Left ventricle myocardium inferior (tissue), 1 donor: ENCODE data around the gene SPATA32. TPM values are rescaled to one million over a fixed set of nuclear protein-coding genes. Genes with fewer than 3 reads are reported as not detected.

Experiments used
- DNase-seq: peaks from one replicate; pipeline ENCODE4 v3.0.0-alpha.2; 2020
- H3K27ac ChIP-seq: fragments of 200-600 bp; replicated peaks from 2 replicates; pipeline ENCODE4 v1.8.0; 2021
- H3K27me3 ChIP-seq: fragments of 200-600 bp; 2 replicates; pipeline ENCODE4 v1.8.0; 2021; ENCODE audit warnings: low read depth
- H3K36me3 ChIP-seq: fragments of 200-600 bp; 2 replicates; pipeline ENCODE4 v1.8.0; 2021
- H3K4me1 ChIP-seq: fragments of 200-600 bp; 2 replicates; pipeline ENCODE4 v1.8.0; 2021
- H3K4me3 ChIP-seq: fragments of 200-600 bp; 2 replicates; pipeline ENCODE4 v1.8.0; 2021; ENCODE audit warnings: mild to moderate bottlenecking, moderate library complexity
- H3K9me3 ChIP-seq: fragments of 200-600 bp; replicated peaks from 2 replicates; pipeline ENCODE4 v1.8.0; 2021
- intact Hi-C: fragments of 100-400 bp; cut with micrococcal nuclease; formaldehyde crosslinking; loops from one replicate; pipeline ENCODE4 v1.11.0; 2022
- total RNA-seq: library from RNA; stranded (reverse); fragmentation: NEBNext Ultra II Directional; extraction: Animal tissue kit (Norgen Biotek cat#: 25700); gene quantifications from one replicate; pipeline ENCODE4 v1.2.1, GENCODE V29; 2021
- TF ChIP-seq, protein P1 (sequence below): fragments of 200-600 bp; IDR thresholded peaks from 2 replicates; pipeline ENCODE4 v1.8.0; 2021; ENCODE audit warnings: antibody characterized with exemption, mild to moderate bottlenecking, borderline replicate concordance
- donor health status: DM: no; HTN: yes; CAD: no; lungs with severe emphysema.

SPATA32 gene
- total RNA-seq, 1 donor from 2014 or later: not detected

DNA sequence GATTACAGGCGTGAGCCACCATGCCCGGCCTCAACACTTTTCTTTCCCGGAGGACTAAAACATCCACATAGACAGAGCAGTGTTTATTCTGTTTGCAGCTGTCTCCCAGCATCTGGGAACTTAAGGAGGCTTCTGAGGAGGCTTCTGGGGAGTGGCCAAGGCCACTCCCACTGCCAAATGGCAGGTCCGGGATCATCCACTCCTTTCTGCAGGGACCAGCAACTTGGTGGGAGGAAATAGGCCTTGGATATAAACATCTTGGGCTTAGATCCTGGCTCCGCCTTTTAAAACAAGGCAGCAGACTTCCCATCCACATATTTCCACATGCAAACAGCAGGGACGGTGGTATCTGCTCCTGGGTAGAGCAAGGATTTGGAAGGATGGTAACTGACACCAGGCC lies 14.1 kb upstream of the SPATA32 start:
- DNase-seq: no peak
- Histone ChIP-seq H3K4me3 (no peak overlapping the region), H3K36me3 (peaks cover 52% of the 10 kb centered on the region), H3K27me3 (no peaks in the 10 kb centered on the region), H3K4me1 (peaks cover 57% of the 10 kb centered on the region), H3K27ac (peak overlapping the region; percentile 97), H3K9me3 (no peaks in the 10 kb centered on the region)
- intact Hi-C loops: loop anchor here (2.0 to 5.0 kb wide), 2 partner anchors 36 to 109 kb away; no protein-coding TSS in a partner anchor
- TF ChIP-seq, protein P1, sequence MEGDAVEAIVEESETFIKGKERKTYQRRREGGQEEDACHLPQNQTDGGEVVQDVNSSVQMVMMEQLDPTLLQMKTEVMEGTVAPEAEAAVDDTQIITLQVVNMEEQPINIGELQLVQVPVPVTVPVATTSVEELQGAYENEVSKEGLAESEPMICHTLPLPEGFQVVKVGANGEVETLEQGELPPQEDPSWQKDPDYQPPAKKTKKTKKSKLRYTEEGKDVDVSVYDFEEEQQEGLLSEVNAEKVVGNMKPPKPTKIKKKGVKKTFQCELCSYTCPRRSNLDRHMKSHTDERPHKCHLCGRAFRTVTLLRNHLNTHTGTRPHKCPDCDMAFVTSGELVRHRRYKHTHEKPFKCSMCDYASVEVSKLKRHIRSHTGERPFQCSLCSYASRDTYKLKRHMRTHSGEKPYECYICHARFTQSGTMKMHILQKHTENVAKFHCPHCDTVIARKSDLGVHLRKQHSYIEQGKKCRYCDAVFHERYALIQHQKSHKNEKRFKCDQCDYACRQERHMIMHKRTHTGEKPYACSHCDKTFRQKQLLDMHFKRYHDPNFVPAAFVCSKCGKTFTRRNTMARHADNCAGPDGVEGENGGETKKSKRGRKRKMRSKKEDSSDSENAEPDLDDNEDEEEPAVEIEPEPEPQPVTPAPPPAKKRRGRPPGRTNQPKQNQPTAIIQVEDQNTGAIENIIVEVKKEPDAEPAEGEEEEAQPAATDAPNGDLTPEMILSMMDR: no peak

DNA sequence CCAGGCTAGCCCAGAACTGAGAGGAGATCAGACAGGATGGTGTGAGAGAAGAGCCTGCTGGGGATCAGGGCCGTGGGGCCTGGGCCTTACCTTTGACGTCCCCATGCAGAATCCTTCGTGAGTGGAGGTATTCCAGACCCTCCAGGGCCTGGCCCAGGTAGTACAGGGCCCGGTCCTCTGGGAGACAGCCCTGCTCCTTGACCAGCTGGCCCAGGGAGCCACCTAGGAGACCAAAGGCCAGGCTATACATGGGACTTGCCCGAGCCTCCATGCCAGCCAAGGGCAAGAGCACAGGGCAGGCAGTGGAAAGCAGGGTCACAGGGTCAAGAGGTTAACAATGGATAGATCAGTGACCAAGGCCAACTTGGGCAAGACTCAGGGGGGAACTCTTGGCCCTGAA lies 12.1 kb upstream of the SPATA32 start:
- DNase-seq: no peak
- intact Hi-C loops: no loop called here
- Histone ChIP-seq H3K27me3 (no peaks in the 10 kb centered on the region), H3K36me3 (peaks cover 57% of the 10 kb centered on the region), H3K9me3 (no peaks in the 10 kb centered on the region), H3K27ac (peak overlapping the region; percentile 17), H3K4me3 (no peak overlapping the region), H3K4me1 (peaks cover 41% of the 10 kb centered on the region)
- TF ChIP-seq, protein P1: no peak

DNA sequence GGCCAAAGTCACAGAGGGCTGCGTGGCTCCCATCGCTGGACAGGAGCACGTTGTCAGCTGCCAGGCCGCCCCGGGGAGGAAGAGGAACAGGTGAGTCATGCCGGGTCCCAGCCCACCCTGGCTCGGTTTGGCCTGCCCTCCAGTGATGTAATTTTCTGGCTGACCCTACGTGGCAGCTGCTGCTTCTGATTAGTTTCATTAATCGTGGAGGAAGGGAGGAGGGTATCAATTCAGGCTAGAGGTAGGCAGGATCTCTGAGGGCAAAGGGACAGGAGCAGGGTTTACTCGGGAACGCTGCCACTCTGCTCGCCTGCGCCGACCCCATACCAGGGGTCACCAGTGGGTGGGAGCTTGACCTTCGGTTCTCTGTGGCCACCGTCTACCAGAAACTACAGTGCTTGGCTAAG lies 11.7 kb upstream of the SPATA32 start:
- Histone ChIP-seq H3K36me3 (peaks cover 62% of the 10 kb centered on the region), H3K9me3 (no peaks in the 10 kb centered on the region), H3K4me1 (peaks cover 36% of the 10 kb centered on the region), H3K27ac (peak overlapping the region; percentile 17), H3K4me3 (no peak overlapping the region), H3K27me3 (no peaks in the 10 kb centered on the region)
- TF ChIP-seq, protein P1: no peak
- DNase-seq: no peak
- intact Hi-C loops: no loop called here

DNA sequence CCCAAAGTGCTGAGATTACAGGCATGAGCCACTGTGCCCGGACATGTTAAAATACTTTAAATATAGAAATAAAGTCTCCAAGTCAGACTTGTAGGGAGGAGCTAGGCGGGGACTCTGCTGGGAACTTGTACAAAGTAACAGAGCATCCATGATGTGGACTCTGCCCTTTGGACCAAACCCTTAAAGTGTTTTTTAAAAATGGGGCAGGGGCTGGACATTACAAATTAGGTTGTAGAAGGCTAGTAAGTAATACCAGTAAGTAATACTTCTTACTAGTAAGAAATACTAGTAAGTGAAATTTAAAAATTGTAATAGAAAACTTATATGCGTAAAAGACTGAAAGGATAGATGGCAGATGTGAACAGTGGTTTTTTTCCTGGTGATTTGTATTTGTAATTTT lies 9.7 kb upstream of the SPATA32 start:
- H3K9me3 ChIP-seq: no peaks in the 10 kb centered on the region
- peaks cover 16% of the 10 kb centered on the region for H3K4me1 ChIP-seq
- no peak overlapping the region for H3K27ac ChIP-seq
- intact Hi-C loops: no loop called here
- DNase-seq: no peak
- H3K27me3 ChIP-seq: no peaks in the 10 kb centered on the region
- peaks cover 81% of the 10 kb centered on the region for H3K36me3 ChIP-seq
- H3K4me3 ChIP-seq: no peak overlapping the region
- TF ChIP-seq, protein P1: no peak

DNA sequence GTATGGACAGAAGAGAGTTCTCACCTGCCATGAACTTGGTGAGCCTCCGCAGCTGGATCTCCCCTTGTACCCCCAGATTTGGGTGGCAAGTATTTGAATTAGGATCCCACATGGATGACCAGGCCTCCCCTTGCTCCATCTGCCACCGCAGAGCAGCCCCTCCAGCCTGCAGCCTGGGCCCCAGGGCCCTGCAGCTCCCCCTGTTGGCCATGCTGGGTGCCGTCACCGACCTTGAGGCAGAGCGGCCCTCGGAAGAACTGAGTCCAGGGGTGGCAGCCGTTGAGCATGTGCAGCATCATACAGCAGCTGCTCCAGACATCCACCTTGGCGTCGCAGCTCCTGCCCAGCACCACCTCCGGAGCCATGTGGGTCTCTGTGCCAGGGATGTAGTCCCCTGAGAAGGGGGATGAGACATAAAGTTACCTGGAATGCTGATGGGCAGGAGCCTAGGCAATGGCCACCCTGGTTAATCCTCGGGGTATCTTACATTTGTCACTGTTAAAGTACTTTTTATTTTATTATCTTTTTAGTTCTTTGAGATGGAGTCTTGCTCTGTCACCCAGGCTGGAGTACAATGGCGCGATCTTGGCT lies 9.0 kb upstream of the SPATA32 start:
- DNase-seq: no peak
- H3K36me3 ChIP-seq: peaks cover 88% of the 10 kb centered on the region
- TF ChIP-seq, protein P1: peak; percentile 58
- intact Hi-C loops: no loop called here
- H3K27me3 ChIP-seq: no peaks in the 10 kb centered on the region
- no peak overlapping the region for H3K27ac ChIP-seq
- H3K4me1 ChIP-seq: peaks cover 15% of the 10 kb centered on the region
- H3K4me3 ChIP-seq: no peak overlapping the region
- no peaks in the 10 kb centered on the region for H3K9me3 ChIP-seq
